ENCODE measurements around the gene RNF166.
A peak's percentile ranks its signal among the peaks of the same experiment; 100 is the strongest.

DNA sequence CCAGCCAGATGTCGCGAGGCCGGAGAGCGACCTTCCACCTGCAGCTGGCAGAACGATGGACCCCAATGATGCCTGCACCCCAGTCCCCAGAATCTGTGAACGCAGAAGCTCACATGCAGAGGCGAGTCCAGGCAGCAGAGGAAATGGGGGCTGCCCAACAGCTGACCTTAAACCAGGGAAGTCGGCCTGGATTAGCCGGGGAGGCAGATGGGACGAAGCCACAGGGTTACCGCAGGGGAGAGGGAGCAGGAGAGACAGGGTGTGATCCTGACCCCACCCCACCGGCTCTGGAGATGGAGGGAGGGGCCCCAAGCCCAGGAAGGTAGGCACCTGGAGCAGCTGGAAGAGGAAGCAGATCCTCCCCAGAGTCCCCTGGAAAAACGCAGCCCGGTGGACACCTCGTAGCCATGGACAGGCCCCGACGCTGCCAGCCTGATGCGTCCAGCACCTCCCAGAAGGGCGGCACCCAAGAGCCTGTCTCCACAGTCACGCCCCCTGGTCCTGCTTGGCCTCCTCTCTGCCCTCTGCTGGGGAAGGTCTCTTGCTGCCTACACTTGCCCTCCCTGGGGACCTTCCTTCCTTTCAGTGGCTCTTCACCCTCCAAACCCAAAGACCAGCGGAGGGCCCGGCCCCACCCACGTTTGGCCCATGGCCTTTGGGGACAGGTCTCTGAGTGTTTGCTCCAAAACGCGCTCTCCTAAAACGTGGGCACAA, 41.5 kb upstream of the RNF166 start:
- TF ChIP-seq, protein P1, sequence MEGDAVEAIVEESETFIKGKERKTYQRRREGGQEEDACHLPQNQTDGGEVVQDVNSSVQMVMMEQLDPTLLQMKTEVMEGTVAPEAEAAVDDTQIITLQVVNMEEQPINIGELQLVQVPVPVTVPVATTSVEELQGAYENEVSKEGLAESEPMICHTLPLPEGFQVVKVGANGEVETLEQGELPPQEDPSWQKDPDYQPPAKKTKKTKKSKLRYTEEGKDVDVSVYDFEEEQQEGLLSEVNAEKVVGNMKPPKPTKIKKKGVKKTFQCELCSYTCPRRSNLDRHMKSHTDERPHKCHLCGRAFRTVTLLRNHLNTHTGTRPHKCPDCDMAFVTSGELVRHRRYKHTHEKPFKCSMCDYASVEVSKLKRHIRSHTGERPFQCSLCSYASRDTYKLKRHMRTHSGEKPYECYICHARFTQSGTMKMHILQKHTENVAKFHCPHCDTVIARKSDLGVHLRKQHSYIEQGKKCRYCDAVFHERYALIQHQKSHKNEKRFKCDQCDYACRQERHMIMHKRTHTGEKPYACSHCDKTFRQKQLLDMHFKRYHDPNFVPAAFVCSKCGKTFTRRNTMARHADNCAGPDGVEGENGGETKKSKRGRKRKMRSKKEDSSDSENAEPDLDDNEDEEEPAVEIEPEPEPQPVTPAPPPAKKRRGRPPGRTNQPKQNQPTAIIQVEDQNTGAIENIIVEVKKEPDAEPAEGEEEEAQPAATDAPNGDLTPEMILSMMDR (IDR thresholded peaks at IDR 0.05): peak in 1 of 3 experiments; percentile 22
- TF ChIP-seq POLR2AphosphoS5 (IDR thresholded peaks at IDR 0.05): no peak
- no peak for TF ChIP-seq EP300 (IDR thresholded peaks at IDR 0.05)

Data from esophagus muscularis mucosa (tissue), 4 donors.